ENCODE measurements around the gene PITPNB. TPM values are rescaled to one million over a fixed set of nuclear protein-coding genes. Genes with fewer than 3 reads are reported as not detected.

Gene PITPNB
- total RNA-seq, 1 donor from 2014 or later: 86.6 TPM

DNA sequence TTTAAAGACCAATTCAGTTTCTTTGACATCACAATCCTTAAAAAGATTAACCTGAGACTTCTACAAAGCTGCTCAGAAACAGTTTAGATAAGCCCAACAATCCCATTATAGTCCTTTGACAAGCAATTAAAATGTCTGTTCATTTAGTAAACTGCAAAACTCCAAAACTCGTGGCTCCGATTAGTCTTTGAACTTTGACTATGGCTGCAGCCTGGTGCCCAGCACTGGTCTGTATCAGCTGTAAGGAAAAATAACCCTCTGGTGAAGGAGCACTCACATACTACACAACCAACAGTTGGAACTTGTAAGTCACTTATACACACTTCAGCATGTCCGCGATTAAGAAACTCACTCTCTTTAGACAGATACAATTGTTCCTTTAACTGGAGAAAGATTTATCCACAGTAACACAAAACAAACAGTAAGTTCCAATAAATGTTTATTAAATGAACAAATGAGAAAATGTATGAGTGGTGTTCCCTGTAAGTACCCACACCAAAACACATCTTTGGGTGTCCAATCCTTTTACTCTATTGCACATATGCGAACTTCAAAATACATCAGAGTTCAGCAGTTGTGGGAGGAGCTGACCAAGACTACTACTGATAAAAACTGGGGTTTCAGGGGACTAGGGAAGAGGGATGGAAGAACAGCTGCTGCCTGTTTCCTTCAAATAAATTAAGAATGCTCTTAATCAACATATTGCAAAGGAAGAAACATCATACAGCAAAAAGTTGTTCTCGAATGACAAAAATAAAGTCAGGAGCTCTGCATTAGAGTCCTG is 36.4 kb downstream of the PITPNB start:
- Mint-ChIP-seq H3K9me3 (ENCODE audit: unreplicated experiment) (no peaks in the 10 kb centered on the region), H3K4me3 (ENCODE audit: unreplicated experiment) (no peak overlapping the region), H3K4me1 (ENCODE audit: unreplicated experiment) (peaks cover 72% of the 10 kb centered on the region), H3K27ac (ENCODE audit: unreplicated experiment) (peak overlapping the region; percentile 8), H3K27me3 (ENCODE audit: unreplicated experiment) (no peaks in the 10 kb centered on the region), H3K36me3 (ENCODE audit: unreplicated experiment) (peaks cover 7% of the 10 kb centered on the region)
- TF ChIP-seq, protein P1, sequence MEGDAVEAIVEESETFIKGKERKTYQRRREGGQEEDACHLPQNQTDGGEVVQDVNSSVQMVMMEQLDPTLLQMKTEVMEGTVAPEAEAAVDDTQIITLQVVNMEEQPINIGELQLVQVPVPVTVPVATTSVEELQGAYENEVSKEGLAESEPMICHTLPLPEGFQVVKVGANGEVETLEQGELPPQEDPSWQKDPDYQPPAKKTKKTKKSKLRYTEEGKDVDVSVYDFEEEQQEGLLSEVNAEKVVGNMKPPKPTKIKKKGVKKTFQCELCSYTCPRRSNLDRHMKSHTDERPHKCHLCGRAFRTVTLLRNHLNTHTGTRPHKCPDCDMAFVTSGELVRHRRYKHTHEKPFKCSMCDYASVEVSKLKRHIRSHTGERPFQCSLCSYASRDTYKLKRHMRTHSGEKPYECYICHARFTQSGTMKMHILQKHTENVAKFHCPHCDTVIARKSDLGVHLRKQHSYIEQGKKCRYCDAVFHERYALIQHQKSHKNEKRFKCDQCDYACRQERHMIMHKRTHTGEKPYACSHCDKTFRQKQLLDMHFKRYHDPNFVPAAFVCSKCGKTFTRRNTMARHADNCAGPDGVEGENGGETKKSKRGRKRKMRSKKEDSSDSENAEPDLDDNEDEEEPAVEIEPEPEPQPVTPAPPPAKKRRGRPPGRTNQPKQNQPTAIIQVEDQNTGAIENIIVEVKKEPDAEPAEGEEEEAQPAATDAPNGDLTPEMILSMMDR (IDR thresholded peaks at IDR 0.05): no peak
- no peak for DNase-seq (ENCODE audit: extremely low spot score, unreplicated experiment)

DNA sequence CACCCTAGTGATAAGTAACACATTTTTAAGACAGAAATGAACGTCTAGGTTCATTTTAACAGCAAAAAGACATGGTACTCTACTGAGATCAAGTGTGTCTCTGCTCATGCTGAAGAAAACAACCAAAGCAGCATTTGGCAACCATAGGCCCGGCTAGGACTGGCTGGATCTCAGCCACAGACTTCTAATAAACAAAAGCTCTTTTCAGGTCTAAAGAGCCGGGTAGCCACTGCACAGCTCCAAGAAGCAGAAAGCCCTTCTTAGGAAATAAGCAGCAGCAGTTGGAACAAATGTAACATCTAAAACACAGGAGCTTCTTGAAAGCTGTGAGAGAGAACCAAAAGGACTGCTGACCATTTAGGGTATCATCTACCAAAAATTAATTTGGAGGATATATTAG is 37.6 kb downstream of the PITPNB start:
- TF ChIP-seq, protein P1 (IDR thresholded peaks at IDR 0.05): no peak
- Mint-ChIP-seq H3K27me3 (ENCODE audit: unreplicated experiment) (no peaks in the 10 kb centered on the region), H3K4me1 (ENCODE audit: unreplicated experiment) (peaks cover 72% of the 10 kb centered on the region), H3K27ac (ENCODE audit: unreplicated experiment) (peak overlapping the region; percentile 47), H3K4me3 (ENCODE audit: unreplicated experiment) (no peak overlapping the region), H3K36me3 (ENCODE audit: unreplicated experiment) (peaks cover 7% of the 10 kb centered on the region), H3K9me3 (ENCODE audit: unreplicated experiment) (no peaks in the 10 kb centered on the region)
- no peak for DNase-seq (ENCODE audit: extremely low spot score, unreplicated experiment)

GRCh38 chr22:27880778-27881394 is 38.2 kb downstream of the PITPNB start:
- H3K36me3 Mint-ChIP-seq (ENCODE audit: unreplicated experiment): peaks cover 7% of the 10 kb centered on the region
- no peaks in the 10 kb centered on the region for H3K27me3 Mint-ChIP-seq (ENCODE audit: unreplicated experiment)
- DNase-seq (ENCODE audit: extremely low spot score, unreplicated experiment): no peak
- H3K4me3 Mint-ChIP-seq (ENCODE audit: unreplicated experiment): no peak overlapping the region
- H3K9me3 Mint-ChIP-seq (ENCODE audit: unreplicated experiment): no peaks in the 10 kb centered on the region
- H3K4me1 Mint-ChIP-seq (ENCODE audit: unreplicated experiment): peaks cover 72% of the 10 kb centered on the region
- H3K27ac Mint-ChIP-seq (ENCODE audit: unreplicated experiment): peak overlapping the region; percentile 80
- TF ChIP-seq, protein P1 (IDR thresholded peaks at IDR 0.05): peak; percentile 80

DNA sequence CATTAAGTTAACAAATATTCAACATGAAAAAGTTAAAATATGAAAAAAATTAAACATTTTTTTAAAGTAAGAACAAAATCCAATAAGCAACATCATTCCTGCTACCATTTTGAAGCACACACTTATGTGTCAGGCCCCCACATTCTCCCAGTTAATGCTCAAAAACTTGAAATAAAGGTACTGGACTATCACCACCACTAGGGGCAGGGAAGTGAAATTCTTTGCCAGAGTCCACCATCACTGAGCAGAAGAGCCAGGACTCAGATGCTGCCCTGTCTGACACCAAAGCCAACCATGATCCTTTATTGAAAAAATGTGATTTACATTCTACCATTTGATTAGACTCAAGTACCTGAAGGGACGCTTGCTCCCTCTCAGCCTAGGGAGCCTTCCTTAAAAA is 39.1 kb downstream of the PITPNB start:
- Mint-ChIP-seq H3K27ac (ENCODE audit: unreplicated experiment) (peak overlapping the region; percentile 80), H3K36me3 (ENCODE audit: unreplicated experiment) (peaks cover 7% of the 10 kb centered on the region), H3K9me3 (ENCODE audit: unreplicated experiment) (no peaks in the 10 kb centered on the region), H3K4me1 (ENCODE audit: unreplicated experiment) (peaks cover 76% of the 10 kb centered on the region), H3K4me3 (ENCODE audit: unreplicated experiment) (no peak overlapping the region), H3K27me3 (ENCODE audit: unreplicated experiment) (no peaks in the 10 kb centered on the region)
- DNase-seq (ENCODE audit: extremely low spot score, unreplicated experiment): no peak
- TF ChIP-seq, protein P1 (IDR thresholded peaks at IDR 0.05): peak; percentile 65

- Mint-ChIP-seq H3K36me3 (ENCODE audit: unreplicated experiment) (peaks cover 4% of the 10 kb centered on the region), H3K9me3 (ENCODE audit: unreplicated experiment) (no peaks in the 10 kb centered on the region), H3K4me1 (ENCODE audit: unreplicated experiment) (peaks cover 86% of the 10 kb centered on the region), H3K4me3 (ENCODE audit: unreplicated experiment) (no peak overlapping the region), H3K27ac (ENCODE audit: unreplicated experiment) (peak overlapping the region; percentile 84), H3K27me3 (ENCODE audit: unreplicated experiment) (no peaks in the 10 kb centered on the region)
- TF ChIP-seq, protein P1 (IDR thresholded peaks at IDR 0.05): no peak
- DNase-seq (ENCODE audit: extremely low spot score, unreplicated experiment): no peak
Observed at GRCh38 chr22:27878541-27878940, 40.5 kb downstream of the PITPNB start.

All from osteocyte (in vitro differentiated cells).